ENCODE measurements around the gene NTHL1. TPM values are rescaled to one million over a fixed set of nuclear protein-coding genes. Genes with fewer than 3 reads are reported as not detected.

NTHL1 gene
- total and polyA plus RNA-seq, 10 of the 15 experiments (the other 5 are each of a cell fraction or from before 2014, with no cell fraction given) = 0.85 to 54.7 (median 39.0) TPM

- Histone ChIP-seq H3K79me2 (ENCODE audit: control insufficient read depth, insufficient read depth, low read length) (peaks cover 66% of the 10 kb centered on the region), H3K27ac (ENCODE audit: control insufficient read depth, insufficient read depth) (no peak overlapping the region), H3K9ac (ENCODE audit: control insufficient read depth, insufficient read depth, low read length) (no peak overlapping the region), H4K20me1 (ENCODE audit: control insufficient read depth, insufficient read depth) (peaks cover 6% of the 10 kb centered on the region), H3K27me3 (replicated peaks in 1 of 2; ENCODE audit: control insufficient read depth in 2 of 2, insufficient read depth in 2 of 2, low read length in 1 of 2) (no peaks in the 10 kb centered on the region), H3K4me2 (ENCODE audit: control insufficient read depth, insufficient read depth) (no peak overlapping the region), H3K4me1 (ENCODE audit: control insufficient read depth, insufficient read depth, low read length) (peaks cover 21% of the 10 kb centered on the region), H2AFZ (ENCODE audit: control insufficient read depth, low read depth, low read length) (no peak overlapping the region), H3K36me3 (ENCODE audit: control insufficient read depth in 2 of 2, insufficient read depth in 2 of 2, low read length in 1 of 2) (peaks cover 0 to 30% of the 10 kb centered on the region in 2 experiments; a peak in 2 of 4 replicates), H3K4me3 (0 out of 2 replicates have a peak overlapping the region, but pooled peaks have one; percentile 1), H3K9me3 (replicated peaks; ENCODE audit: control insufficient read depth, insufficient read depth, low read length) (no peaks in the 10 kb centered on the region)
- TF ChIP-seq RAD21 (IDR thresholded peaks at IDR 0.05; ENCODE audit: insufficient read depth, low read depth, low read length) (peak; percentile 24; the same call in 1 of the 2 replicates), POLR2A (IDR thresholded peaks at IDR 0.05; ENCODE audit: low read depth, low read length) (peak; percentile 43; the same call in 1 of the 2 replicates), NR2C2 (IDR thresholded peaks at IDR 0.05; ENCODE audit: borderline replicate concordance, control insufficient read depth, insufficient read length, low read depth) (no peak)
- POLR2A ChIA-PET = interaction anchor here (1.7 kb wide), 1 partner anchor 41 kb away, joined by 7 read pairs; the partner anchor contains the start of gene RPS2
- ATAC-seq (no peak), FAIRE-seq (no peak), DNase-seq (ENCODE audit: low read depth, low spot score) (no peak)
- BruUV-seq (replicated peaks) = no TSS peak
- CTCF ChIA-PET = interaction anchor here (4.3 kb wide), 1 partner anchor 12 kb away, joined by 54 read pairs; no protein-coding TSS in a partner anchor
- SMC1A ChIA-PET (ENCODE audit: uncharacterized antibody, unreplicated experiment) = no interaction called here
- 74% methylated on average over 14 of the region's 21 CpGs for WGBS (ENCODE audit: insufficient coverage, insufficient replicate concordance, low lambda C conversion rate, missing lambda C conversion rate)
- RAD21 ChIA-PET (ENCODE audit: unreplicated experiment) = no interaction called here
- in situ Hi-C loops (cut with MboI) = no loop called here
- intact Hi-C loops (cut with micrococcal nuclease; ENCODE audit: unreplicated experiment) = loop anchor here (5.0 kb wide), 1 partner anchor 147 kb away; no protein-coding TSS in a partner anchor
Observed at GRCh38 chr16:2005646-2006045, 42.0 kb downstream of the NTHL1 start.

GRCh38 chr16:2004795-2005517 lies 42.7 kb downstream of the NTHL1 start:
- H3K9ac ChIP-seq (ENCODE audit: control insufficient read depth, insufficient read depth, low read length) = no peak overlapping the region
- no TSS peak for BruUV-seq (replicated peaks)

More at GRCh38 chr16:2004795-2005517, 42.7 kb downstream of the NTHL1 start:
- intact Hi-C loops (cut with micrococcal nuclease; ENCODE audit: unreplicated experiment) = loop anchor here (5.0 kb wide), 1 partner anchor 147 kb away; no protein-coding TSS in a partner anchor
- H2AFZ ChIP-seq (ENCODE audit: control insufficient read depth, low read depth, low read length) = no peak overlapping the region
- FAIRE-seq = no peak
- no peak for DNase-seq (ENCODE audit: low read depth, low spot score)
- H4K20me1 ChIP-seq (ENCODE audit: control insufficient read depth, insufficient read depth) = peaks cover 6% of the 10 kb centered on the region
- H3K27ac ChIP-seq (ENCODE audit: control insufficient read depth, insufficient read depth) = no peak overlapping the region
- H3K27me3 ChIP-seq (replicated peaks in 1 of 2; ENCODE audit: control insufficient read depth in 2 of 2, insufficient read depth in 2 of 2, low read length in 1 of 2) = no peaks in the 10 kb centered on the region
- ChIA-PET POLR2A (interaction anchor here (0.9 to 2.2 kb wide), 5 partner anchors 9 to 150 kb away, joined by 3 to 10 read pairs (median 5); partner anchors contain the start of genes NOXO1, RPS2 and TRAF7), SMC1A (ENCODE audit: uncharacterized antibody, unreplicated experiment) (interaction anchor here (0.5 to 2.1 kb wide), 3 partner anchors 115 to 247 kb away, joined by 3 to 14 read pairs (median 3); partner anchors contain the start of gene ECI1), CTCF (interaction anchor here (0.8 to 4.3 kb wide), 15 partner anchors 12 to 482 kb away, joined by 3 to 54 read pairs (median 6); partner anchors contain the start of genes MLST8, NOXO1, NTHL1 and RAB26), RAD21 (ENCODE audit: unreplicated experiment) (no interaction called here)
- in situ Hi-C loops (cut with MboI) = no loop called here
- H3K36me3 ChIP-seq (ENCODE audit: control insufficient read depth in 2 of 2, insufficient read depth in 2 of 2, low read length in 1 of 2) = peaks cover 0 to 35% of the 10 kb centered on the region in 2 experiments; a peak in 3 of 4 replicates
- no peak for TF ChIP-seq RFX5 (IDR thresholded peaks at IDR 0.05; ENCODE audit: low read depth, low read length)
- TF ChIP-seq SMC3 (IDR thresholded peaks at IDR 0.05; ENCODE audit: borderline replicate concordance, low read length) = no peak
- TF ChIP-seq POLR2A (IDR thresholded peaks at IDR 0.05; ENCODE audit: low read depth, low read length) = no peak
- TF ChIP-seq ZBED1 (IDR thresholded peaks at IDR 0.05; ENCODE audit: borderline replicate concordance) = no peak
- TF ChIP-seq IRF4 (IDR thresholded peaks at IDR 0.05; ENCODE audit: low read depth, low read length) = no peak
- no peak for TF ChIP-seq TCF7 (IDR thresholded peaks at IDR 0.05; ENCODE audit: borderline replicate concordance)
- TF ChIP-seq BRCA1 (IDR thresholded peaks at IDR 0.05; ENCODE audit: low read depth, low read length) = no peak
- no peak for TF ChIP-seq GABPA (IDR thresholded peaks at IDR 0.05; ENCODE audit: low read depth)
- TF ChIP-seq KDM1A (IDR thresholded peaks at IDR 0.05; ENCODE audit: borderline replicate concordance) = no peak
- no peak for TF ChIP-seq MEF2B (IDR thresholded peaks at IDR 0.05; ENCODE audit: partially characterized antibody, poor library complexity, severe bottlenecking)
- peak overlapping the region; percentile 43; the same call in 1 of the 2 replicates for H3K4me2 ChIP-seq (ENCODE audit: control insufficient read depth, insufficient read depth)
- H3K4me3 ChIP-seq = 0 out of 2 replicates have a peak overlapping the region, but pooled peaks have one; percentile 1
- 85% methylated on average over 23 of the region's 34 CpGs for whole genome bisulfite sequencing (ENCODE audit: insufficient coverage, insufficient replicate concordance, low lambda C conversion rate, missing lambda C conversion rate)
- ATAC-seq = no peak
- H3K79me2 ChIP-seq (ENCODE audit: control insufficient read depth, insufficient read depth, low read length) = peaks cover 59% of the 10 kb centered on the region
- H3K4me1 ChIP-seq (ENCODE audit: control insufficient read depth, insufficient read depth, low read length) = peaks cover 15% of the 10 kb centered on the region
- H3K9me3 ChIP-seq (replicated peaks; ENCODE audit: control insufficient read depth, insufficient read depth, low read length) = no peaks in the 10 kb centered on the region
